Measurements from ENCODE around the gene RNF125.
"Not testable (repeated sequence)": the region's sequence is repeated elsewhere in the genome, so short reads cannot be mapped to it uniquely, and the experiment has no call there.

RNF125 gene

GRCh38 chr18:32025744-32026143, 7.1 kb downstream of the RNF125 start:
- no peak for DNase-seq (ENCODE audit: low read depth)

- no peak for DNase-seq (ENCODE audit: low read depth)
Observed at GRCh38 chr18:32026491-32027086, 8.0 kb downstream of the RNF125 start.

- DNase-seq (ENCODE audit: low read depth), result no peak
Observed at GRCh38 chr18:32029558-32029957, 10.9 kb downstream of the RNF125 start.

- DNase-seq (ENCODE audit: low read depth), result no peak
Observed at GRCh38 chr18:32032609-32033008, 14.0 kb downstream of the RNF125 start.

- no peak for DNase-seq (ENCODE audit: low read depth)
Observed at GRCh38 chr18:32036506-32037180, 18.0 kb downstream of the RNF125 start.

GRCh38 chr18:32037616-32038015, 19.0 kb downstream of the RNF125 start:
- DNase-seq (ENCODE audit: low read depth), result no peak

- DNase-seq (ENCODE audit: low read depth), result no peak
Observed at GRCh38 chr18:32040936-32041335, 22.3 kb downstream of the RNF125 start.

GRCh38 chr18:32042337-32042736, 23.7 kb downstream of the RNF125 start:
- no peak for DNase-seq (ENCODE audit: low read depth)

GRCh38 chr18:32048507-32049091, 30.0 kb downstream of the RNF125 start:
- no peak for DNase-seq (ENCODE audit: low read depth)

- peak; percentile 8 for DNase-seq (ENCODE audit: low read depth)
Observed at GRCh38 chr18:32049393-32050171, 31.0 kb downstream of the RNF125 start.

- no peak for DNase-seq (ENCODE audit: low read depth)
Observed at GRCh38 chr18:32056613-32057358, 38.2 kb downstream of the RNF125 start.

GRCh38 chr18:32057624-32058165, 39.1 kb downstream of the RNF125 start:
- DNase-seq (ENCODE audit: low read depth), result no peak

- no peak for DNase-seq (ENCODE audit: low read depth)
Observed at GRCh38 chr18:32060026-32060425, 41.4 kb downstream of the RNF125 start.

- DNase-seq (ENCODE audit: low read depth), result no peak
Observed at GRCh38 chr18:32067375-32068167, 48.9 kb downstream of the RNF125 start.

GRCh38 chr18:32072321-32072720, 53.7 kb downstream of the RNF125 start:
- no peak for DNase-seq (ENCODE audit: low read depth)

- no peak for DNase-seq (ENCODE audit: low read depth)
Observed at GRCh38 chr18:32074206-32074605, 55.6 kb downstream of the RNF125 start.

GRCh38 chr18:32078845-32079244, 60.2 kb downstream of the RNF125 start:
- DNase-seq (ENCODE audit: low read depth), result no peak

GRCh38 chr18:32081881-32082280, 63.3 kb downstream of the RNF125 start:
- no peak for DNase-seq (ENCODE audit: low read depth)

- no peak for DNase-seq (ENCODE audit: low read depth)
Observed at GRCh38 chr18:32083781-32084180, 65.2 kb downstream of the RNF125 start.

- DNase-seq (ENCODE audit: low read depth), result no peak
Observed at GRCh38 chr18:32086881-32087280, 68.3 kb downstream of the RNF125 start.

GRCh38 chr18:32090831-32091230, 72.2 kb downstream of the RNF125 start:
- DNase-seq (ENCODE audit: low read depth), result not testable (repeated sequence)
